NCI-H2196 (cell line): ENCODE data around the gene NINL.
"Not testable (repeated sequence)": the region's sequence is repeated elsewhere in the genome, so short reads cannot be mapped to it uniquely, and the experiment has no call there.

Experiments
- DNase-seq: peaks from one replicate; lab custom pipeline; 2025; ENCODE audit not compliant: unreplicated experiment; lab: John Stamatoyannopoulos, UW

NINL gene

GRCh38 chr20:25592135-25592852 is 7.0 kb upstream of the NINL start:
- peak; percentile 11 for DNase-seq

GRCh38 chr20:25590778-25591177 is 5.4 kb upstream of the NINL start:
- DNase-seq, result not testable (repeated sequence)

- DNase-seq, result no peak
Measured at GRCh38 chr20:25588491-25588890, 3.2 kb upstream of the NINL start.

GRCh38 chr20:25587536-25587935 is 2.2 kb upstream of the NINL start:
- no peak for DNase-seq

GRCh38 chr20:25586877-25587276 is 1.5 kb upstream of the NINL start:
- DNase-seq, result no peak

- DNase-seq, result not testable (repeated sequence)
Measured at GRCh38 chr20:25583607-25584006, 1.7 kb downstream of the NINL start.

GRCh38 chr20:25580711-25581110 is 4.6 kb downstream of the NINL start:
- peak; percentile 16 for DNase-seq

GRCh38 chr20:25579081-25579770 is 6.1 kb downstream of the NINL start:
- DNase-seq, result no peak

- DNase-seq, result no peak
Measured at GRCh38 chr20:25576783-25577530, 8.4 kb downstream of the NINL start.

GRCh38 chr20:25574411-25574810 is 10.9 kb downstream of the NINL start:
- peak; percentile 14 for DNase-seq

GRCh38 chr20:25573288-25574251 is 11.8 kb downstream of the NINL start:
- no peak for DNase-seq

- DNase-seq, result no peak
Measured at GRCh38 chr20:25571817-25572216, 13.5 kb downstream of the NINL start.

GRCh38 chr20:25571240-25571639 is 14.1 kb downstream of the NINL start:
- DNase-seq, result no peak

GRCh38 chr20:25570148-25570530 is 15.2 kb downstream of the NINL start:
- no peak for DNase-seq

- DNase-seq, result no peak
Measured at GRCh38 chr20:25567286-25567685, 18.0 kb downstream of the NINL start.

- DNase-seq, result no peak
Measured at GRCh38 chr20:25566821-25567220, 18.5 kb downstream of the NINL start.

- DNase-seq, result no peak
Measured at GRCh38 chr20:25565578-25566157, 19.7 kb downstream of the NINL start.

GRCh38 chr20:25563876-25564275 is 21.5 kb downstream of the NINL start:
- no peak for DNase-seq

GRCh38 chr20:25563362-25563761 is 22.0 kb downstream of the NINL start:
- no peak for DNase-seq

- not testable (repeated sequence) for DNase-seq
Measured at GRCh38 chr20:25561771-25562170, 23.6 kb downstream of the NINL start.
